Measurements from ENCODE around the gene TTC28.
"Not testable (repeated sequence)": the region's sequence is repeated elsewhere in the genome, so short reads cannot be mapped to it uniquely, and the experiment has no call there.

- TF ChIP-seq, protein P1, sequence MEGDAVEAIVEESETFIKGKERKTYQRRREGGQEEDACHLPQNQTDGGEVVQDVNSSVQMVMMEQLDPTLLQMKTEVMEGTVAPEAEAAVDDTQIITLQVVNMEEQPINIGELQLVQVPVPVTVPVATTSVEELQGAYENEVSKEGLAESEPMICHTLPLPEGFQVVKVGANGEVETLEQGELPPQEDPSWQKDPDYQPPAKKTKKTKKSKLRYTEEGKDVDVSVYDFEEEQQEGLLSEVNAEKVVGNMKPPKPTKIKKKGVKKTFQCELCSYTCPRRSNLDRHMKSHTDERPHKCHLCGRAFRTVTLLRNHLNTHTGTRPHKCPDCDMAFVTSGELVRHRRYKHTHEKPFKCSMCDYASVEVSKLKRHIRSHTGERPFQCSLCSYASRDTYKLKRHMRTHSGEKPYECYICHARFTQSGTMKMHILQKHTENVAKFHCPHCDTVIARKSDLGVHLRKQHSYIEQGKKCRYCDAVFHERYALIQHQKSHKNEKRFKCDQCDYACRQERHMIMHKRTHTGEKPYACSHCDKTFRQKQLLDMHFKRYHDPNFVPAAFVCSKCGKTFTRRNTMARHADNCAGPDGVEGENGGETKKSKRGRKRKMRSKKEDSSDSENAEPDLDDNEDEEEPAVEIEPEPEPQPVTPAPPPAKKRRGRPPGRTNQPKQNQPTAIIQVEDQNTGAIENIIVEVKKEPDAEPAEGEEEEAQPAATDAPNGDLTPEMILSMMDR (IDR thresholded peaks at IDR 0.05), result not testable (repeated sequence)
- not testable (repeated sequence) for TF ChIP-seq POLR2AphosphoS5 (IDR thresholded peaks at IDR 0.05)
Measured at GRCh38 chr22:28191571-28191970, 488.1 kb downstream of the TTC28 start.
